NCI-H1436 treated with DMSO at 0.1 percent for 48 hours (cell line): ENCODE results near the gene UTS2B.

Source experiments
- DNase-seq: peaks from one replicate; lab custom pipeline; 2025; lab: John Stamatoyannopoulos, UW

UTS2B gene, protein sequence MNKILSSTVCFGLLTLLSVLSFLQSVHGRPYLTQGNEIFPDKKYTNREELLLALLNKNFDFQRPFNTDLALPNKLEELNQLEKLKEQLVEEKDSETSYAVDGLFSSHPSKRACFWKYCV

DNA sequence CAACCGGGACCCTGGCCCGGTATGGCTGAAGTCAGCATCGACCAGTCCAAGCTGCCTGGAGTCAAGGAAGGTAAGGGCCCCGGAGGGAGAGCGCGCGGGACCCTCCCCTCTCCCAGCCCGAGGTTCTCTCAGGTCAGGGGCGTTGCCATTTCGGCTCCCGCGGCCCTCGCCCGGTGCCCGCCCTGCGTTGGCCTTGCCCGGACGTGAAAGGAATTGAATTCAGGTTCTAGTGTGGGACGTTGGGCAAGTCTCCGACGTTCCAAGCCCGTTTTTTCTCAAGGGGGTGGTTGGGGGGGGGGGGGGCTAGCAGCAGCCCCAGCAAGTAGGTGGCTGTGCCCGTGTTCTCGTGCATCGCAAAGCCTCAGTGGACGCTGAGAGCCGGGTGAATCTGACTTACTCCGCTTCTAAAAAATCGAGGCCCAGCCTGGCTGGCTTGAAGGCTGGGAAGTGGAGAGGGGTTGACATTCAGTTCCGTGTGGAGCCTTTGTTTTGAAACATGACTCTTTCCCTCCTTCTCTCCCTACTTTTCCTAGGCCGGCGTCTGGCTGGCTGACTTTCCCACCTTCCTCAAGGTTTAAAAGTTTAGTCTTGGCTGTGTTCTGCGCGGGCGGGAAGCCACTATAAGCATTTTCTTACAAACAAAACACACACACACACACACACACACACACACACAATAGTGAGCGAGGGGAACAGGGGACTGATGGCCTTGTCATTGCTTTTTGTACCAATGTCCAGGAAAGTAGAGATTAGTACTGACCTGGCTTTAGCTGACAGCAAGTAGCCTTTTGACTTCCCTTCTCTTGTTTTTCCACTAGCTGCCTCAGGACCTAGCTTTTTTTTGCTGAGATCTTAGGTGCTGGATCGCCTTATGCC, at the start of gene UTS2B:
UTS2B (minus strand) TSS at position 873 of the 876 bp plus-strand sequence. CDS start 48,337 bp downstream, outside the sequence.
- DNase-seq: no peak

DNA sequence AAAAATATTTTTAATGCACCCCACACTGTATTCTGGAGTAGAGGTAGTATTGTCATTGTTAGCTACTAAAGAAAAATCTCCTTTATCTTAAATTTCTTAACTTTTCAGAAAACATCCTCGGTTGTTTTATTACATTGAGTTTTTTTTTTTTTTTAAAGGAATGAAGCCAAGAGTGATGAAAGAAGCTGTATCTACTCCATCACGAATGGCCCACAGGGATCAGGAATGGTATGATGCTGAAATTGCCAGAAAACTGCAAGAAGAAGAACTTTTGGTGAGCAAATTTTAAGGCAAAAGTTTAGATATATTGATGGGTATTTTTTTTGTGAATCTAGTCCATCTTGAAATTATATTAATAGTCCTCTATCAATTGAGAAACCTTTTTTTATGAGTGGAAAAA, 49.7 kb upstream of the UTS2B start:
- no peak for DNase-seq

DNA sequence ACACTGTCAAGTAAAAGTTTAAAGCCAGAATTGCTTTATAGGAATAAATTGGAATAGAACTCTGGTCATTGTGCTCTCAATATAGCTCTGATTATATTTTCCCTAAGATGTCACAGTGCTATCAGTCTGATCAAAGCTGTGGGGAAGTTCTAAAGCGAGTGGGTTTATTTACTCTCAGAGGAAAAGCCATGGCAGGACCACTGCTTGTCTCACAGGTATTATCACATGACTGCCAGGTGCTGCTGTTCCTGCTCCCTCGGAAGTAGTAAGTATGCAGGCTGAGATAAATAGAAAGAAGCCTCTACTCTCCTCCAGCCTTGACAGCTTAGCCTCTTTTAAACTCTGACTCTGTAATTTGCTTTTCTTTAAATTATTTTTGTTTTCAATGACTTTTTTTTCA, 49.1 kb upstream of the UTS2B start:
- DNase-seq: no peak

DNA sequence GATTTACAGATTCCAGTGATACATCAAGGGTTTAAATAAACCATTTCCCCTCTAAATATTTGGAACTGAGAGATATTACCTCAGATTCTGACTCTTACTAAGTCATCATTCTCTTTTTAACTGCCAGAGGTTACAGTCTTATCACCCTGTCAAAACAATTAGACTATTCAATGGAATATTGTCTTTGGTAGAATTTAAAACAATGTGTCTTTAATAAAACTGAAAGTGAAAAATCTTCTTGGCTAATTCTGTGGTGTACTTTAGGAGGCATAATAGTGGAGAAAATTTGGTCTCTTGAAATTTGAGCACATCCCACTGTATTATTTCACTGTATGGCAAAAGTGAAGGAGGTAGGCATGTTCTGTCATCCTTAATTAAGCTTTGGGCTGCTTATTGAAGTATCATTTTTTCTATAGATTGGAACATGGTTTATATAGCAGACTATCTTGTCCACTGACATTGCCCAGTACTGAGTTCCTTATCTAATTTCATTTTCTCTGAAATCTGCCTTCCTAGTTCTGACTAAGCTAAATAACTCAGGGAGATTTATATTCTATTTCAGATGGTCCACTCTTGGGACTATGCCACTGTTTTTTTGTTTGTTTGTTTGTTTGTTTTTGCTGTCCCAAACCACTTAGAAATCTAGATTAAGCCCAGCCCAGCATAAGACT, 48.0 kb upstream of the UTS2B start:
- no peak for DNase-seq

DNA sequence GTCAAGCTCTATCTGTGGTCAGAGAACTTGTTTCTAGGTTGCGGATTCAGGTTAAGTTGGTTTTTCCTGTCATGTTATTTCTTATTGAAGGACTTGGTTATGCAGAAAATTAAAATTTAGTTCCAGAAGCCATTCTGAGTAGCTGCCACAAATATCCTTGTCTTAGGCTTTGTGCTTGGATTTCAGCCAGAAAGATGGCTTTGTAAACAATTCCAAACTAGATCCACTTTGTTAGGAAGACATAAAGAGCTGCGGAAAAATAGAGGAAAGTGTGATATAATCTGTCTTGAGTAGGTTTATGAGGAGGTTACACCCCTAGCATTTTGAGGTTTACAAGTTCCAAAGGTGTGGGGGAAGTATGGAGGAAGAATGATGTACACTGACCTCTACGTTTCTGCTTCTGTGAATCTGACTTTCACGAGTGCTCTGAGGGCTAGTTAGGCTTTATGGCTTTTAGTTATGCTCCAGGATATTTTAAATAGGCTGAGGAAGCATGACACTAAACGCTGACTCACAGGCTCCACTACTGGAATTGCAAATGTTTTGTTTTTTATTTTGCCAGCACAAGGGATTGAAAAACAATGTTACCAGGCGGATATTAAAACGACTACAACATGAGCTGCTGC, 46.3 kb upstream of the UTS2B start:
- no peak for DNase-seq

DNA sequence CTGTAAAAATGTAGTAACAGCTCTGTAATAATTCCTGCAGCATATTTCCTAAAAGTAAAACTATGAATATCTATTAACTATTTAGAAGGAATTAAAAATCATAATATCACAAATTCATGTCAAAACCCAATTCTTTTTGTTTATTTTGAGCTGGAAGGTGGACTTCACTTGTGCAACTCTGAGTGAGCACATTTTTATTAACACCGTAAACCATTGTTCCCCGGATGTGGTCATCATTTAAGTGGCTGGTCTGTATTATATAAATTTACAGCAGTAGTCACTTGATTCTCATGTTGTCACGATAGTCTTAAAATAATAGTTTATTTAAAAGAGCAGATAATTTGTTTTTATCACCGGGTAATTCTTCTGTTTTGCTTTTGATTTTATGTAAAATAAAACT, 43.0 kb upstream of the UTS2B start:
- no peak for DNase-seq

DNA sequence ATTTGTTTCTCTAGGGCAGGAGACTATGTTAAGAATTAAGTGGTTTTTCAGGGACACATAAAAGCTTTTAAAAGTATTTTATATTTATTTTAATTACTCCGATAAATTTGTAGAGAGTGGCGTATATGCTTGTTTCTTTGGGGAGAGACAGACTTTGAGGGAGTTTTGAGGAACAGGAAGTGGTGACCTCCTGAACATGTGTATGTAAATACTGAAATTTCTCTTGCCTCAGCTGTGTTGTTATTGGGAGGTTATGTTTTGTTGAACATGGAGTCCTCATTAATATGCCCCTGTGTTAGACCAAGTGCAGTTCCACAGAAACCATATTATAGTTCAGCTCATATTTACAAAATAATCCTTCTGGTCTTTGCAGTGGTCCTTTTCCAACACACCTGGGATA, 41.8 kb upstream of the UTS2B start:
- DNase-seq: no peak

DNA sequence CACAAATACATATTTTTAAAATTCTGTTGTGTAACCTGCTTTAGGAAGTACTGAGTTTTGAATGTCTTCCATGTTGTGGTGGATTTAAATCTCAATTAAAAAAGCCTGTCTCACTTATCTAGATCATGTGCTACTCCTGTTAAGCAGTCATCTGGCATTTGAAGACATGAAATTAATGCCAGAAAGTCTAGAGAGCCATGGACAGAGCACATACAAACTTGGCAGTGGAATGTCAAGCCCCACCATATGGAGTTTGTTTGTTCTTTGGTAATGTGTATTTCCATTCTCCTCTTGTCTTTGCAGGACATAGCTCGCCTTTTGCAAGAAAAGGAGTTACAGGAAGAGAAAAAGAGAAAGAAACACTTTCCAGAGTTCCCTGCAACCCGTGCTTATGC, 39.3 kb upstream of the UTS2B start:
- no peak for DNase-seq

DNA sequence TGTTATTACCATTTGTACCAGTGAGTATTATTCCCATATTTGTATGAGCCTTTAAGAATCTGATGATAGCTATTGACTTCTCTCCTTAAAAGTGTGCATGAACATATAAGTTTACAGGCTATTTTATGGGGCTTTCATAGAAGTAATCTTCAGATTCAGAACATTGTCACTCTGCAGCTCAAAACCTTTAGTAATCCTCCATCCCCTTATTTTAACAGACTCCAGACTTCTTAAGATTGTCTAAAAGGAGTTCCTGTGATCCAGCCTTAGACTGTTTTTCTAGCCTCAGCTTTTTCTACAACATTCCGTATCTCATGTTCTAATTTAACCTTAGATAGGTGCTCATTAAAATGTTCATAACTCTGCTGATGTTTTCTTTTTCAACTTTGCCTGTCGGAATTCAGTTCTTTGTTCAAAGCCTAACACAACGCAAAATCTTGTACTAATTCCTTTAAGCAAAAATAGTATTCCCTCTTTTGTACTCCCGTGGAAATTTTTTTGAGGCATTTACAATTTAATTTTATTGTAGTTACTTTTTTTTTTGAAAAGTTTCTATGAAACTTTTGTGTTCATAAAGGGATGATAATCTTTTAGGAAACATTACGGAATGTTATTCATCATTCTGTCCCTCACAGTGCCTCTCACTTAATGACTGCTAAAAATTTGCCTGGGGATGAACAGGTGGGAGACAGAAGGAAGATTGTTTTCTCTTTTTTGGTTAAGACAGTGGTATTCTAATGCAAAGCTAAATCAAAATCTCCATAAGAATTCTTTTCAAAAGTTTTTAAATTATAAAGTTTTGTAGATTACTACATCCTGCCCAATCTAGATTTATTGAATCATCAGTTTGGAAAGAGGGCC, 38.7 kb upstream of the UTS2B start:
- DNase-seq: no peak

DNA sequence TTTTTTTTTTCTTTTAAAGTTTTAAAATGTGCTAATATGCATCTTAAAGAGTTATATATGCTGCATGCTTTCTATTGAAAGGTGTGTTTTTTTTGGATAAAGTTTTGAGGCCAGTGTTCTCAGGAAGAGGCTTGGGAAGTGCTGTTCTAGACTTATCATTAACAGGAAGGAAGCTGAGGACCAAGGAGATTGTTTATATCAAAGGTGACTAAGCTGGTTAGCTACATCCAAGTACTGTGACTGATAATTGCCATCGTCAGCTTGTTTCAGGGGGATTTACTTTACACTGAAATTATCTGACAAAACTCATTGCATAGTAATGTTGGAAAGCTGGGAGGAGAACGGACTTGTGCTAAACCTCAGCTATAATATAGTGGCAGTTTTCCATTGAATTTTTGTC, 36.3 kb upstream of the UTS2B start:
- DNase-seq: no peak

DNA sequence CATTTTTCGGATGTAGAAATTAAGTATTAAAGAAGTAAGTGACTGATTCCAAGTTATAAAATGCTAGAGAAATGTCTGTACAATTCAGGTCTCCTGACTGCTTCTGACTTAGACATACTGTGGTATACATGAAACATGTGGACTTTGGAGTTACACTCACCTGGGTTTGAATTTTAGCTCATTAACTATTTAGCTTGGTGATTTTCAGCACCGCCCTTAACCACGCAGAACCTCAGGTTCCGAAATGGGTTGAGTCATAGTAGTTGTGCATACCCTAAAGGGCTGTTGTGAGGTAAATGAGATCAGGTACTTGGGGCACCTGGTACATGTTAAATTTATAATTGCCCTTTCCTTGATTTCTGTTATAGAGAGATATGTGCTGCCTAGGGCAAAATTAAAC, 32.9 kb upstream of the UTS2B start:
- DNase-seq: no peak

DNA sequence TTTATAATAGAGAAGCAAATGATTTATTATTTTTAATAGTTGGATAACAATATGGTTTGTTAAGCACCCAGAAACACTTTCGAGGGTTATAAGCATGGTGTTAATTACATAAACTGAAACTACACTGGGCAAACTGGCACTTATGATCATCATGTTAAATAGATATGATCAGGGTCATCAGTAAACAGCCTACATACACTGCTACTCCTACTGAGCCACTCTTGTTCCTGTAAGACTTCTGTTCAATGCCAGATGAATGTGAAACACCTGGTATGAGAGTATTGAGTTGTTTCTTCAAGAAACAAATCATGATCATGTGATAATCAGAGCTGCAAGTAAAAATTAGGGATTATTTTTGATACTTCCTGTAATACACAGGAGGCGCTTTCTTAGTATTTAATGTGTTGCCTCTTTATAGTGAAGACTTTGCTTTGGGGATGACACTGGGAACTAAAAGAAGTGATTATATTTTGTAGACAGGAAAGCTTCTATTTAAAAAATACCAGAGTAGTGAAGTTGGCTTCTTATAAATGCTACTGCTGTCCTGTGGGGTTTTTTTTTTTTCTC, 32.3 kb upstream of the UTS2B start:
- no peak for DNase-seq

DNA sequence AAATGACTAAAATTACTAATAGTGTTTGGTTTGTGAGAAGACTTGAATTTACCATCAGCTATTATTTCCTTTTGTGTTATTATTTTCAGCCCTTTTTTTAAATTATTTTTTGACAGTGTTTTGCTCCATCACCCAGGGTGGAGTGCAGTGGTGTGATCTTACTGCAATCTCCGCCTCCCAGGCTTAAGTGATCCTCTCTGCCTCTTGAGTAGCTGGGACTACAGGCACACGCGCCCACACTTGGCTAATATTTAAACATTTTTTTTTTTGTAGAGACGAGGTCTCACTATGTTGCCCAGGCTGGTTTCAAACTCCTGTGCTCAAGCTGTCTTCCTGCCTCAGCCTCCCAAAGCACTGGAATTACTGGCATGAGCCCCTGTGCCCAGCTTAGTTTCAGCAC, 31.7 kb upstream of the UTS2B start:
- no peak for DNase-seq

DNA sequence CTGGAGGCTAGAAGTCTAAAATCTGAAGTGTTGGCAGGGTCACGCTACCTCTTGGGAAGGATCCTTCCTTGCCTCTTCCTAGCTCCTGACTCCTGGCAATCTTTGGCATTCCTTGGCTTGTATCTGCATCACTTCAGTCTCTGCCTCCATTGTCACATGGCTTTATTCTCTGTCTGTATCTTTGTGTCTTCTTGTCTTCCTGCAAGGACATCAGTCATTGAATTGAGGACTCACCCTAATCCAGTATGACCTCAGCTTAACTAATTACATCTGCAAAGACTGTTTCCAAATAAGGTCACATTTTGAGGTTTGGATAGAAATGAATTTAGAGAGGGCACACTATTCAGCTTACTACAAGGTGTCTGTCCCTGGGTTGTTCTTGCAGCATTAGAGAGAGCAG, 31.1 kb upstream of the UTS2B start:
- no peak for DNase-seq

DNA sequence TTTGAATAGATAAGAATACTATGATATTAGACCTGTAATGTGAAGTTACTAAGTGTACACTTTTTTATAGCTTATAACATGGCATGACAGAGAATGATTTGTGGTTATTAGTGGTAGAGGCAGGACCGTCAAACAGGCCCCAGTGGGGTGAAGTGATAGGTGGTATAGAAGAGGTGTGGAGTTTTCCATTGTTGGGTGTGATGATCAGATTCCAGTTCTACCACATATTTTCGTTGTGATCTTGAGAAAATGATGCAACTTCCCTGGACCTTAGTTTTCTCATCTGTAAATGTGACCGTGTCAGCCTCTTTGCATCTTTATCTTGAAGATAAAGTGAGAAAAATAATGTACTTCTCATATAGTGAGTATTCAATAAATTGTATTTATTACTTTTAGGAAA, 30.3 kb upstream of the UTS2B start:
- no peak for DNase-seq

DNA sequence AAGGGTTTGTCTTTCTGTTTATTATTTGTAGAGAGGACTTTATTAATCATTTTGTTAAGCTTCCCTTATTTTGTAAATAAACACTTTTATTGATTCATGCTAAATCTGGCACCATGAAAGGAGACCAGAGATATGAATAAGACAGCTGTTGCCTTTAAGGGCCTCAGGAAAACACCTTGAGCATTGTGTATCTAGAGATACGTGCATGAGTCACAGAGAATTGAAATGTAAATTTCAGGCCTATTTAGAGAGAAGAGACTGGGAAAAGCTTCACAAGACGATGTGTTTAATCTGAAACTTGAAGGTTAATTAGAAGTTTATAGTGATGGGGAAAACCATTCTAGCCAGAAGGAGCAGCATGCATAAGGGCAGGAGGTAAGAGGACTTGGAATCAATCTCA, 28.6 kb upstream of the UTS2B start:
- no peak for DNase-seq

DNA sequence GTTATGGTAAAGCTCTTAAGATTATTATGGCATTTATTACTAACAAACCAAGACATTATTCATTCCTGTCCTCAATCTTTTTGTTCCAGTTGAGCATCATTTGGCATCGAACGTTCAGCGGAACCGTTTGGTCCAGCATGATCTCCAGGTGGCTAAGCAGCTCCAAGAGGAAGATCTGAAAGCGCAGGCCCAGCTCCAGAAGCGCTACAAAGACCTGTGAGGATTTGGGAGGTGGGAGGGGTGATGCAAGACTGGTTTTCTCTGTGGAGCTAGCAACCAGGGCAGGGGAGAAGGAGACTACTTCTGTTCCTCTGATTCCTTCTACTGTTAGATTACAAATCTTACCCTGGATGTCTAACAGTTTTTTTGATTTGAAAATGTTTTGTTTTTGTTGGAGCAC, 27.6 kb upstream of the UTS2B start:
- no peak for DNase-seq

DNA sequence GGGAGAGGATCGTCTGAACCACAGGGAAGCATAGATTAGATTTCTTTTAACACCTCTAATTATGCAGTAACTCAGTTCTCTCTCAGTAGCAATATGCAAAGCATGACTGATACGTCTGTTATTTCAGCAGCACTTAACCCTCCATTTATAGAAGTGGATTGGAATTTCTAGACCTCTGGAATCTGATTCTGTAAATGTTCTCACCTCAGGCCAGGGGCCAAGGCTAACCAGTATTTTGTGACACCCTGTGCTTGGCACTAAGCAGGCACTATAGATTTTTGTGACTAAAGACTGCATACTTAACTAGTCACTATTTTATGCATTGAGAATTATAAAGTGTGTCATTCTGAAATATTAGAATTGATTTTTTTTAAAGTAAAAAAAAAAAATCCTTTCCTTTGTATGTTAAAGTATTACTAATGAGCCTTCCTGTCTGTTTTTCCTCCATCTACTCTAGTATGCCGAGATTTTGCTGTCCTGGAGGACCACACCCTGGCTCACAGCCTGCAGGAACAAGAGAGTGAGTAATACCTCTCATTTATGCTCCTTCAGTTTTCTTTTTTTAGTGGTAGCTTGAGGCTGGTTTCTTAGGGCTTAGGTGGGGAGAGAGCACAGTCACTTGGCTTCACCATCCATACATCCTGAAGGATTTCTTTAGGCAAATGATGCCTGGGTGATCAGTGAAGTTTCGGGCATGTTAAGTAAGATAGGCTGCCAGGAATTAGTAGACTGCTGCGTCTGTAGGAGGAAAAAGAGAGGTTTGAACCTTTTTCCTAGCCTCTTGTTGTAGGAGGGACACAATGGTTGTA, 26.5 kb upstream of the UTS2B start:
- no peak for DNase-seq

DNA sequence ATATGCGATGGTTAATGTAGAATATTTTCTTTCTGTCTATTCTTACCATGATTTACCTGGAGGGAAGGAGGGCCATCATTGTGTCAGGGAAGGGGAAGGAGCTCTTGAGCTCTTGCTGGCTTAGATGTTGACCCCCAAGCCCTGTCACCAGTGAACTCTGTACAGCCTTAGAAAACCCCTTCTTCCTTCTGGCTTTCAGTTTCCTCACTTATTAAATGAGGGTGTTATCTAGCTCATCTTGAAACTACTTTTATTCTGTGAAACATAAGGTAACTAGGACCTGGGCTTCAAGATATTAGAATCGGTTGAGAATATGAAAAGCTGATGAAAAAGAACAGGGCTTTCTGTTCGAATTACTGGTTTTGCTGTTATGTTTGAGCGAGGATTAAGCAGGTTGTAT, 25.1 kb upstream of the UTS2B start:
- no peak for DNase-seq

DNA sequence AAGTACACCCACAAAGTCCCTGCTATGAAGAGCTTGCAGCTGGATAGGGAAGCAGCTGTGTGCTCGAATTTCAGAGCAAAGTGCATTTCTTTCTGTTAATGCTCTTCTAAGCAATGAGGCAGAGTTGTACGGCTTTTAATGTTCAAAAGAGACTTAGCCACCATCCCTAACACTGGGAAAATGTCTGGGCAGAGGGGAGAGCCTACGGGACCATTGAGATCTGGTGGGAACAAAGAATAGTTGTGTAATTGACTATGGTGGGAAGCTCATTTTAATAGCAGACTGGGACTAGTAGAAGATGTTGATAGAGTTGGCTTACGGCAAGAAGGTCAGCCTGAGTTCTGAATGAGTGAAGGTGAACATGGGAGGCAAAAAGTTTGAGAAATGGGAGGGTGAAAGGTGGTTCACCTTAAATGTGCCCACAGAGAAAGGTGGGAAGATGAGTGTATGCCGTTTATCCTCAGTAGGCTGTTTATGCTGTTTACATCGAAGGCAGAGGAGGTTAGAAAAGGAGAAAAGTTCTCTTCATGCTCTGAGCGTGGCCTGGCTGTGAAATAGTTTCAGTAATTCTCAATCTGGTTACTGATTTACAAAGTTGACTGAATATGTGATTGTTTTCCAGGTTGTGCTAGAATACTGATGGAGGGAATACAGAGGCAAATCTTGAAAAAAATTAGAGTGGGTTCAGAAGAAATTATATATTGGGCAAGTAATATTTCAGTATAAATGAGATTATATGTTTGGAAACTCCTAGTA, 22.9 kb upstream of the UTS2B start:
- no peak for DNase-seq
